Left lobe of liver (tissue), 2 donors: ENCODE data around the gene NBPF11. TPM values are rescaled to one million over a fixed set of nuclear protein-coding genes. Genes with fewer than 3 reads are reported as not detected.
"Not testable (repeated sequence)": the region's sequence is repeated elsewhere in the genome, so short reads cannot be mapped to it uniquely, and the experiment has no call there.

Source experiments
- ATAC-seq: fragments of 200-7000 bp; cut with Tn5 transposase; one replicate; pipeline ENCODE4 v1.9.1; 2020; ENCODE audit warnings: mild to moderate bottlenecking, moderate library complexity
- DNase-seq: peaks from one replicate; pipeline ENCODE4 v3.0.0-alpha.2; 2020; ENCODE audit warnings: low spot score
- total RNA-seq: library from RNA; stranded (reverse); gene quantifications from one replicate; pipeline ENCODE4 v1.2.1, GENCODE V29; 2021
- donor health status: DM: no; HTN: no; CAD: no; lungs with moderate emphysema.
- donor health status: DM: no; HTN: yes; CAD: no.

NBPF11 gene
- total RNA-seq, 1 donor from 2014 or later: 10.9 TPM

- ATAC-seq (peak; percentile 67), DNase-seq (peak; percentile 73)
These were observed 686 bp downstream of the NBPF11 start for GRCh38 chr1:148151371-148151819.

GRCh38 chr1:148150945-148151344, 1.1 kb downstream of the NBPF11 start:
- peak; percentile 69 for DNase-seq
- peak; percentile 58 for ATAC-seq

- ATAC-seq (peak; percentile 51), DNase-seq (peak; percentile 48)
These were observed 2.1 kb downstream of the NBPF11 start for GRCh38 chr1:148150014-148150413.

DNA sequence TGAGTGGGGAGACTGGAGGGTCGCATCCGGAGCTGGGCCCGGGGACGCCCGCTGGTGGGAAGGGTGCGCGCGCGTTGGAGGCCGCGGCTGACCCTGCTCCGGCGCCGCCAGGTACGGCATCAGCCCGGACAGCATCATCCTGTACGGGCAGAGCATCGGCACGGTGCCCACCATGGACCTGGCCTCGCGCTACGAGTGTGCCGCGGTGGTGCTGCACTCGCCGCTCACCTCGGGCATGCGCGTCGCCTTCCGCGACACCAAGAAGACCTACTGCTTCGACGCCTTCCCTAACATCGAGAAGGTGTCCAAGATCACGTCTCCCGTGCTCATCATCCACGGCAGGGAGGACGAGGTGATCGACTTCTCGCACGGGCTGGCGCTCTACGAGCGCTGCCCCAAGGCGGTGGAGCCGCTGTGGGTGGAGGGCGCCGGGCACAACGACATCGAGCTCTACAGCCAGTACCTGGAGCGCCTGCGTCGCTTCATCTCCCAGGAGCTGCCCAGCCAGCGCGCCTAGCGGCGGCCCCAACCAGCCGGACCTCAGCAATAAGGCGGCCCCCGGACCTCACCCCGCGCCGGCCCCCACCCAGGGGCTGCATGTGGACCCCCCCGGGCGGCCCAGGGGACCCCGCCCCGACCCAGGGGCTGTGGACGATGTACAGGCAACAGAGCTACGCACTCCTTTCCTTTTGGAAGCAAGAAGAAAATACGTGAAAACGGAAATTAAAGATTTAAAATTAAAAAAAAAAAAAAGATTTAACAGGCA, 2.8 kb downstream of the NBPF11 start:
- not testable (repeated sequence) for ATAC-seq, DNase-seq

DNA sequence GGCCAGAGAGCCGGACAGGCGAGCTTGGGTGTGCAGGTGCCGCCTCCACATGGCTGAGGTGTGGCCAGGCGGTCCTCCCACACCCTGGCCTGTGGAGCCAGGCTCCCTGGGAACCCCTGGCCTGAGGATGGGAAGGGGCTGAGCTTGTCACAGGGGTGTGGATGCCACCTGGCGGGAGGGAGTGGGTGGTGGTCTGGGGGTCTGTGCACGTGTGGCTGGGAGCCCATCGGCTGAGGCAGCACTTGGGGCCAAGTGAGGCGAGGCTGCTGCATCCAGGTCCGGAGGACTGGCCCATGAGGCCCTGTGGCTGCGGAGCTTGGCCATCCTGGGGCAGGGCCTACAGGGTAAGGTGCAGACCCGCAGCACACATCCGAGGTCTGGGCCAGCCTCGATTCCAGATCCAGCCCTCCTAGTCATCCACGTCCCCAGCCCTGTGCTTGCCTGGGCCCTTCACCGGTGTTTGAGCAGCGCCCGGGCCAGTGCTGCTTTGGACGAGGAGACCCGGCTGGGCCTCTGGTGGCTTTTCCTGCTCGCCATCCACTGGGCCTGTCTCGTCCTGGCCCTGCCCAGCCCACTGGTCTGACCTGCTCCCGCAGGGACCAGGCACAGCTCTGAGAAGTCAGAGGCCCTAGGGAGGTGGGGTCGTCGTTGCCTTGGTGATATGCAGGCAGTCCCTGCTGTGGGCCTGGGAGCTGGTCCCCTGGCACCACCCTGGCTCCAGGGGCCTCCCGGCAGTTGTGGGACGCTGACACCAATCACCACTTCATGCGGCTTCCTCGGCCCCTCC, 4.8 kb downstream of the NBPF11 start:
- not testable (repeated sequence) for ATAC-seq, DNase-seq

GRCh38 chr1:148146191-148146997, 5.7 kb downstream of the NBPF11 start:
- not testable (repeated sequence) for DNase-seq, ATAC-seq

DNA sequence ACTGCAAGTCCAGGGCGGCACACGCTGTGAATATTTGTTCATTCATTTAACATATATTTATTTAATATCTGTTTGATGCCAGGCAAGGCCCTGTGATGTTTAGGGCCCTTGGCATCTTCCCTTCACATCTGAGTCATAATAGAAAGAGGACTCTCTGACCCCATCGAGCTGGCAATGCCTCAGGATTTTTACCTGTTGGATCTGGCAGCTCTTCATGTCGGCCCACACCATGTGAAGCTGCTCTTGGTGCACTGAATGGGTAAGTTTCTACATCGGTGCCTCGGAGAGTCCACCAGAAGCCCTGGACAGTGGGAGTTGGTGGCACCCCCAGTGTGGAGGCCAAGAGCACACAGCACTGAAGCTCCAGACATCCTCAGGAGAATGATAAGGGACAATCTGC, 8.9 kb downstream of the NBPF11 start:
- not testable (repeated sequence) for DNase-seq
- peak; percentile 81 for ATAC-seq

DNA sequence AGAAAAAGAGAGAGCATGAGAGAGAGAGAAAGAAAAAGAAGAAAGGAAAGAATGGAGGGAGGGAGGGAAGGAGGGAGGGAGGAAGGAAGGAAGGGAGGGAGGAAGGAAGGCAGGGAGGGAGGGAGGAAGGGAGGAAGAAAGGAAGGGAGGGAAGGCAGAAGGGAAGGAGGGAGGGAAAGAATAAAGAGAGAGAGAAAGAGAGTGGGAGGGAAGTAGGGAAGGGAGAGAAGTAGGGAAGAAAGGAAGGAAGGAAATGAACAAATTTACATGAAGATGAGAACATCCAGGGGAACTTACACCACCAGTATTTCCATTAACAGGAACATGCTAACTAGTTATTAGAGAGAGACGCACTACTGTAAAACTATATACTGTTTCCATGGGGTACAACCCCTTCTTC, 10.1 kb downstream of the NBPF11 start:
- DNase-seq, ATAC-seq: not testable (repeated sequence)

GRCh38 chr1:148138606-148139005, 13.5 kb downstream of the NBPF11 start:
- DNase-seq, ATAC-seq: not testable (repeated sequence)

GRCh38 chr1:148122341-148122740, 29.7 kb downstream of the NBPF11 start:
- ATAC-seq, DNase-seq: not testable (repeated sequence)

- not testable (repeated sequence) for ATAC-seq, DNase-seq
These were observed 31.7 kb downstream of the NBPF11 start for GRCh38 chr1:148120395-148120794.

DNA sequence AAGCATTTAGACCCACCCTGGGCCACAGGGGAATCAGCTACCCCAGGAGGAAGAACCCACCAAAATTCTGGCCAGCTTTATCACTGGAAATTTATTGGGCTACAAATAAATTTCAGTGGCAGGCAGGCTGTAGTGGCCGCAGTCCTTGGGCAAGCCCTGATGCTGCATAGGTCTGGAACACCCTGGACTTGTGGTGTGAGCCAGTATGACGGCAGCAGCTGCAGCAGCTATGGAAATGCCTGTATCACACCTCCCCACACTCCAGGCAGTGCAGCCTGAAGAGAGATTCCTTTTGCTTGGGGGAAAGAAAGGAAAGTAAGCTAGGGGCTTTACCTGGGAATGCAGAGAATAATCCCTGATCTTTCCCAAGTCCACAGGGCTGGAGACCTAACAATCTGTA, 56.3 kb downstream of the NBPF11 start:
- not testable (repeated sequence) for DNase-seq, ATAC-seq

- peak; percentile 38 for ATAC-seq
- DNase-seq: not testable (repeated sequence)
These were observed 65.9 kb downstream of the NBPF11 start for GRCh38 chr1:148086196-148086595.

- ATAC-seq: peak; percentile 98
- DNase-seq: not testable (repeated sequence)
These were observed 70.9 kb downstream of the NBPF11 start for GRCh38 chr1:148081205-148081604.

GRCh38 chr1:148078632-148079519, 73.2 kb downstream of the NBPF11 start:
- DNase-seq: not testable (repeated sequence)

DNA sequence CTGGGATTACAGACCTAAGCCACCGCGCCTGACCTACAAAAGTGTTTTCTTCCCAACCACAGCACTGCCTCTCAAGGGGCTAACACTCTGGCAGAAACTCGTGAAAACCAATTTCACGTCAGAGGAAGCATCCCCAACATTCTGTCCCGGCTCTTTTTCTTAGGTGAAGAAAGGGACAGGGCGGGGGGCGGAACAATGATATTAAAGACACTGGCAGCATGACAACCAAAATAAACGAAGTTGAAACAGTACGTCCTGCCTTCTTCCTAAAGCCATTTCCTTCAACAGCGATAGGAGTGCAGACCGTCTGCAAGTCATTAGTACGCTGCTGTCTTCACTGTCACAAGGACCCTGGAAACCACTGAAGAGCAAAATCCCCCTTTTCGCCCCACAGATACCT, 74.0 kb downstream of the NBPF11 start:
- peak; percentile 16 for ATAC-seq
- DNase-seq: not testable (repeated sequence)

More at GRCh38 chr1:148078632-148079519, 73.2 kb downstream of the NBPF11 start:
- ATAC-seq: peak; percentile 72

DNA sequence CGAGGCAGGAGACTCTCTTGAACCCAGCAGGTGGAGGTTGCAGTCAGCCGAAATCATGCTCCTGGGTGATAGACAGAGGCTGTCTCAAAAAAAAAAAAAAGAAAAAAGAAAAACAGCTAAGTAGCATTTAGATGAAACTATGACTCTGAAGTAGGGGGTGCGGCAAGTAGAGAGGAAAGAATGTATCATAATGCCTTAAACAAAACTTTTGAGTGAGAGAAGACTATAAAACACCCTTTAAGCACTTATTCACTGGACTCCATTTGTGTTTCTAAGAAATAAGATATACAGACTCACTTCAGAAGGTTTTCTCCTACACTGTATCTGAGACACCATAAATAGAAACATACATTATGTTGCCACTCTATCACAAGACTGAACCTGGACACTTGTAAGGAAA, 74.6 kb downstream of the NBPF11 start:
- not testable (repeated sequence) for ATAC-seq, DNase-seq

- ATAC-seq, DNase-seq: not testable (repeated sequence)
These were observed 78.7 kb downstream of the NBPF11 start for GRCh38 chr1:148073392-148073791.

DNA sequence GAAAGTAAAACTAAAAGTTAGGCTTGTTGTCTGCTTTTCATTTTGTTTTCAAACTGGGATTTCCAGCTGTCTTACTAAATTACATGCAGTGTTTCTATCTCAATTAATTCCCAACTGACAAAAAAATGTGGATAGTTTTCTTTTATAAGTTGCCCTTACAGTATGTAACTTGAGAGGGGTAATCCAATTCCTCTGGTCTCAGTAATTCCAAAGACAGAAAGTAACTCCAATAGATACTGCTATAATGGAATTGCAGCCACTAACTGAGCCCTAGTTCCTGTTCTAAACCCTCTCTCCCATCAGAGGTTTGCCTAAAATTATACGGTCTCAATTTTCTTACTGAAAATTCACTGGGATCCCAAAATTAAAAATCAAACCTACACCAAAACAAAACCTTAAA, 83.5 kb downstream of the NBPF11 start:
- DNase-seq, ATAC-seq: not testable (repeated sequence)
